Iris pigment epithelial cell (primary cell): ENCODE data around the gene RIPPLY1.

ENCODE experiments used
- DNase-seq: peaks from one replicate; pipeline ENCODE4 v3.0.0-alpha.2; 2011; ENCODE audit warnings: low read depth

Gene RIPPLY1

DNA sequence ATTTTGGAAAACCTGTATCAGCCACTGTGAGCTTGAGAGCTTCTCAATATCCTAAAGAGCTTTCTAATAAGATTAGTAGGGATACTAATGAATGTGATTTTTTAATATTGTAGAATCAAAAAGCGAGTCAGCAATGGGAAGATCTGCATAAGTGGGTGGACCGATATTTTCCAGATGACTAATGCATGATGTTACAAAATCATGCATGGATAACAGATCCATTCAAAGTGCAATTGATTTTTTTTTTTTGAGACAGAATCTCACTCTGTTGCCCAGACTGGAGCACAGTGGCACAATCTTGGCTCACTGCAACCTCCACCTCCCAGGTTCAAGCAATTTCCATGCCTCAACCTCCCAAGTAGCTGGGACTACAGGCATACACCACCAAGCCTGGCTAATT lies 9.7 kb upstream of the RIPPLY1 start:
- DNase-seq, result peak; percentile 56

DNA sequence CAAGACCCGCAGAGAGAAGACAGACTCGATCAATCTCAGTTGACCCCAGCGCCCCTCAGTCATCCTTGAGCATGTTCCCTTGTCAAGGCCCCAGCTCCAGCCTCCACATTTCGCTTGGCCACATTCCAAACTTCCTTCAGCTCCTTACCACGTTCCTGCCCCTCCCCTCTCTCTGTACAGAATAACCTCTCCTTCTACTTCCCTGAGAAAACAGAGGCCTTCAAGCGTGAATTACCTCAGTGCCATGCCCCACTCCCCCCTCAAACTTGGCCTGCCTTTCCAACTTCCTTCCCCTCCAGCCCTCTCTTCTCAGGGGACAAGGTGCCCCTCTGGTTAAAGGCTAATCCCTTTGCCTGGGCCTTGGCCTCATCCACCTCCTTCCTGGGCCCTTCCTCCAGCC lies 3.2 kb upstream of the RIPPLY1 start:
- no peak for DNase-seq

DNA sequence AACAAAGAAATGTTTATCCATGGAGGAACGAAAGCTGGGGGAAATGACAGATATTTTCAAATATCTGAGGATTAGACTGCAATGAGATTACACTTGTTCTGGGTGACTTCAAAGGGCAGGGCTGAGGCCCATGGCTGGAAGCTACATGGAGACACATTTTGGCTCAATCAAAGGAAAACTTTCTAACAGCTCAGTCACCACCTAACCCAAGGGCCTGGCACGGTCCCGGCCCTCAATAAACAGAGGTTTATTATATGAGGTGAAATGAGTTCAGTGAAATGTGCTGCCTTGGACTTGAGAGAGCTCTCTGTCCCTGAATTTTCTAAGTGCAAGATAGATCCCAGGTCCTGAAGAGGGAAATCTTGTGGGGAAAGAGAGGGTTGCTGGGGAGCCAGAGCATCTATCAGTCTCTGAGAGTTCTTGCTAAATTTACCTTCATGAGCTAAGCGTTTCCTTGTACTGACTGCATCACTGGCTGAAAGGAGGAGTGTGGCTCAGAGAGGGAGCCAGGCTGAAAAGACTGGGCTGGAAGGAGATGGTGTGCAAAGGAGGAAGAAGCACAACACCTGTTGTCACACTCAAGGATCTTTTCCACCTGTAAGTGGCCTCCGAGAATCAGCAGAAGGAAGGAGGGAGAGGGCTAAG lies 2.0 kb upstream of the RIPPLY1 start:
- DNase-seq, result no peak

DNA sequence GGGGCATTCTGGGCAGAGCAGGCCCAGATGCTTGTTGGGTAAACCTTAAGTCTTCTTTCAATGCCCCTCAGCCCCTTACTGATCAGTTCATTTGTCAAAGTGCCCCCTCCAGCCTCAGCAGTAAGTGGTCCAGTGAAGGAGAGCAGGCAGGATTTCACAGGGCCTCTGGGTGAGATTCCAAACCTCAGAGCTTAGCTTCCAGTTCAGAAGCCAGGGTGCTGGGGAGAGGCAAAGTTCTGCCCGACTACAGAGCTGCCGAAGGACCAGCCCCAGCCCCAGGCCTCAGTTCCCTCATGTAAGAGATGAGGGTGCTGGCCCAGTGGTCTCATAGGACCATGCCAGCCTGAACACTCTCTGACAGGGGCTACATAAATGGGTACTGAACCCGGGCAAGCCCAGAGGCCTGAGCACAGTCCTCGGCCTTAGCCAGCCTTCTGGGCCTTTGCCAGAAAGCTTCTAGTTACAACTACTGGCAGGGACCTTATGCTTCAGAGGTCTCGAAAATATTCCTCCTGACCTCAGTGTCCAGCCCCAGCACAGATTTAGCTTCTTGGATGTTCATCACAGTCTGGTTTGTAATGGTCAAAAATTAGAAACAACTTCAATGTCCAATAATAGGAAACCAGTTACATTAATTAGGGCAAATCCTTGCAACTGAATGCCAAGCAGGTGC lies 851 bp upstream of the RIPPLY1 start:
- DNase-seq, result no peak

DNA sequence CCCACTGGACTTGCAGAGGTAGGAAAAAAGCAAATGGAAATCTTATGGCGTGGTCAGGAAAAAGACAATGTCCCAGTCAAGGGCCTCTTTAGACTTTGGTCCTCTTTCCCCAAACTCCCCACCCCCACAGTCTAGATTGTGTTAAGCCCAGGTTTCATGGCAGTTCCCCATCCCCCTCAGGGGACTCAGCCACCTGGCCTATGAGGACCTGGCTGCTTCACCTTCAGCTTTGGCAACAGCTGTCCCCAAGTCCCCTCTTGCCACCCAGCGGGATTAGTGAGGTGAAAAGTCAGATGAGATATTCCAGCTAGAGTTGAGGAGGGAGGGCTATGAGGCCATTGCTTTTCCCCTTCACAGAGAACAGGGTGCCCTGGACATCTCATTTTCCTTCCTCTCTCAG lies 457 bp downstream of the RIPPLY1 start:
- DNase-seq, result no peak

DNA sequence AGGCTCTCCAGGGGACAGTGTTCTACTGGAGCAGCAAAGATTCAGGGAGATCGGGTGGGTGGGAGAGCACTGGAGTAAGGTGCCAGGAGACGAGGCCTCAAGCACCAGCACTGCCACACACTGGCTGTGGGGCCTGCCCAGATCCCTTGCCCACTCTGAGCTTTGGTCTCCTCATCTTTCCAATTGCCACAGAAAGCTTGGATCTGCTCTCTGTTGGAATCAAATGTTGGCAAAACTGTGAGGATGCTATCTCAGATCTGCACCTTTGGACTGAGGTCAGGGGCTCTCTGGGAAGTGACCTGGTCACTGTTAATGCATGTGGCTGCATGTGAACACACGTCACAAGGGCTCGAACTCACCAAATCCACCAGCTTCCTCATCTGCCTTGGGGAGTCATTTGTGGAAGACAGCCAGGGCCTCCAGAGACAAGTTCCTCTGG lies 1.3 kb downstream of the RIPPLY1 start:
- no peak for DNase-seq

DNA sequence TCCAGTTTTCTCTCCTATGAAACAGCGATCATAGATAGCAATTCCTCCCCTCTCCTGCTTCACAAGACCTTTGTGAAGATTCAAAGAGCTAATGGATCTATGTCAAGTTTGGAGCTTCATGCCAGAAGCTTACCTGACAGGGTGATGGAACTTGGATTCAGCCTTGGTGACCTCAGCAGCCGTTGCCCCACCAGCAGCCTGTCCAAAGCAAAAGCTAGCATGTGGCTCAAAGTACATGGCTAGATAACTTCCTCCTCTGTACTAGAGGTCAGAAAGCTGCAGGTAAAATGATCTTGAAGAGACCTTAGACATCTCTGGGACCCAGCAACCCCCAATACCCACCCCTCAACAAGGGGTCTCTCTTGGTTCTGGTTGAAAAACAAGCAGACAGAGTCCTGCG lies 1.8 kb downstream of the RIPPLY1 start:
- no peak for DNase-seq

DNA sequence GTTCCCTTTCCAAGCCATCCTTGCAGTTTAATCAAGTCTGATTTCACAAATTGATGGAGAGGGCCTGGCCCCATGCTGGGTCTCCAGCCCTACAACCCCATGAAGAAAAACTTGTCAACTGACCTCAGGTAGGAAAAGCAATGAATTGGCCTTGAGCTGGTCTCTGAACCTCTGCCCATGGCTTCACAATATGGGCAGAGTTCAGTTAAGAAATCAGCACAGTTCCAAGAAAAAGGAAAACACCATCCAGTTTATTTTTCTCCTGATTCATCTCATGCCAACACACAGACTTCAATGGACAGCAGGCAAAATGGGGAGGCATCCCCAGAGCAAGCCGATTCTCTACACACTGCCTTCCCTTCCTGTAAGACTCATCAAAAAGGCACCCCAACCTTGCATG lies 3.3 kb downstream of the RIPPLY1 start:
- no peak for DNase-seq

DNA sequence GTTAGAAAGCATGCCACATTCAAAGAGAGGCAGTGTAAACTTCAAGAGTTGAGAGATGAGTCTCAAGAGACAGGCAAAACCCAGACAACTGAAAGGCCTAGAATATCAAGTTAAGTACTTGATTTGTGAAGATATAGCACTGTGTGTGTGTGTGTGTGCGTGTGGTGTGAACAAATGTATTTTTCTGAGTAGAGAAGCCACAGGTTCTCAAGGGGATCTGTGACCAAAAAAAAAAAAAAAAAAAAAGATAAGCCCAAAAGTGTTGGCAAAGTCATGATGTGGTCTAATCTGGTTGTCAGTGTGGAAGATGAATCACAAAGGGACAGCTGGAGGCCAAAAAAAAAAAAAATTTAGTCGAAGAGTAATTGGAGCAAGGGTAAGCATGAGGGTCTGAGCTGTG lies 3.9 kb downstream of the RIPPLY1 start:
- peak; percentile 14 for DNase-seq

DNA sequence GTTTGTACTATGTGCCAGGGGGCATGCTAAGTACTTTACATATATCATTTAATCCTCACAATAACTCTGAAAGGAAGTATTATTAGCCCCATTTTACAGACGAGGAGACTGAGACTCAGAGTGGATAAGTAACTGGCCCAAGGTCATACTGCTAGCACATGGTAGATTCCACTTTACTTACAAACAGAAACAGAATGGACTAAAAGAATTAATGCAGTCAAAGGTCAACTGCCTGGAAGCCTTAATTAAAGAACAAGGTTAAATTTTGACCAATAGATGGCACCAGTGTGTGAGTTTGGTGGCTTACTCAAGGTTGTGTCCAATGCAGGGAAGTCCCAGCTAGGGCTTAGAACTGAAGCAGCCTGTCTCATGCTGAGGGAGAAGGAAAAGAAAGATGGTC lies 4.7 kb downstream of the RIPPLY1 start:
- peak; percentile 63 for DNase-seq

DNA sequence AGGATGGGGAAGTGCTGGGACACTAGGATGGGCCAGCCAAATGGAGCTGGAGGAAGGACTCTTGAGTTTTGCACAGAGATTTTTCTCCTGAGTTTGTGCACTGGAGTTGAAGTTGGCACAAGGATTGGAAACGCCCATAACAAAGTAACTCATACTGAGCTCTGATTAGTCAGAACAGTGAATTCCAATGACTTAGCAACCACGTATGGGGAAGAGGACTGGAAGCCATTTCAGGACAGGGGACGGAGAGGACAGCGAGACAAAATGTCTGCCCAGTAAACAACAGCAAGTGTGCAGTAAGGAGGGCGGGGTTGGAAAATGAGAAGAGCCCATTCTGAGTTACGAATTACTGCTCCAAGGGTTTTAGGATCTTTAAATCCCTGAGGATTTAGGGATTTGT lies 5.9 kb downstream of the RIPPLY1 start:
- DNase-seq, result peak; percentile 70

DNA sequence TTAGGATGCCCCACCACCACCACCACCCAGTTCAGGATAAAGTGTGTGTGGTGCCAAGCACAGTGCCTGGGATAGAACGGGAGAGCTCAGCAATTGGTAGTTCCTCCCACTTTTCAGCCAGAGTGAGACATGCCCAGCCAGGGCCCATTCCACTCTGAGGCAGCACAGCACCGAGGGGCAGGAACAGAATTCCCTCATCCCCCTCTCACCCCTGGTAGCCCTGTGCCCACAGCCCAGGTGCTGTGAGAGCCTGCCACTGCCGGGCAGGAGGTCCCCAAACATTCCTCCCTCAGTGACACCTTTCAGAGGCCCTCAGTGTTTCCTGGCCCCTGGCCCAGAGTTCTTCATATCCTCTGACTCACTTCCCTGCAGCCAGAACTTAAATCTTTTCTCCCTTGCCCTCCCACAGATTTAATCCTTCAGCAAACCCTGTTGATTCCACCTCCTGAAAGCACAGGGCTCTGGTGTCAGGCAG lies 8.1 kb downstream of the RIPPLY1 start:
- DNase-seq, result peak; percentile 80

DNA sequence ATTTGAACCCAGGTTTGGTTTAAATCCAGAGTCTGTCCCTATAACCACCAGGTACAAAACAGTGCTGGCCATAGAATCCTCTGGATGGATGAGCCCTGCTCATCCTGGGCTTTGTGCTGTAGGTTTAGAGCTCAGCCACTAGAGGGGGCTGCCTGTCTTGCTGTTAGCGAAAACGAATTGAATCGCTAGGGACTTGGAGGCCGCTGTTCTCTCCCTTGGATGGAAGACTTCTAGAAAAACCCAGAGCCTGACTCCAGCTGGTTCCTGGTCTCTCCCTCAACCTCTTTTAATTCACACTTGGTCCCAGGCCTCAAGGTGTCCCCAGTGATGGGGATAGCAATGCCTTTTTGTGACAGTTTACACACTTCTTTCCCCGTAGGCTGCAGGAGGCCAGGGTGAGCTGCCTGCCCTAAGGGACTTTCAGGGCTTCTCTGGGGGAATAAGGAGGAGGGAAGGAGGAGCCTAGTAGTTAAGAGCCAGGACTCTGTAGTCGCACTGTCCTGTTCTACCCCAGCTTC lies 8.7 kb downstream of the RIPPLY1 start:
- DNase-seq, result peak; percentile 77

DNA sequence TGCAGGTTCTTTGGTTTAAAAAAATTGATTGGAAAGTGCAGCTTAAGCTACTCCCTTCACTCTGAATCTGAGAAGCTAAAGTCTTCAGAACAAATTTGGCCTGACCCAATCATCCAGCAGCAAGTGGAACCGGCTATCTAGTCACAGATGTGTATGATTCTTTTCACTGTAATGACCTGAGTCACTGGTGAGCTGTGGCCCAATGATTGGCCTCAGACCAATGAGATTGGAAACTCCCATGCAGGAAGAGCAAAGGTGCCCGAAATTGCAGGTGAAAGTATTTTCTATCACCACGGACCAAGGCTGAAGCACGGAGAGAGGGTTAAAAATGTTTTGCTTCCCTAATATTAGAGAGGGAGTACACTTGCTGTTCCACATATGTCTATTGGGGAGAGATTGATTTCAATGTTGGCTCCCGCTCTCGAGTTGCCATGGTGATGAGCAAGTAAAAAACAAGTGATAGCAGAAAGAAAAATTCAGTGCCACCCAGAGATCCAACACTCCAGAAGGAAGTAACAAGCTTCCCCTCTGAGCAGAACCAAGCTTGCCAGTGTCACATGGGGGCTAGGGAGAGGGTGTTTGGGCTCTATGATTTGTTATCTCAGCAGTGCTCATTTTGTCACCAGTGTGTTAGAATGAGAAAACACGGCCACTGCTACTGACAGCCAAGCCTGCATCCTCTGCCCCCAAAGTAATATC lies 11.2 kb downstream of the RIPPLY1 start:
- no peak for DNase-seq

DNA sequence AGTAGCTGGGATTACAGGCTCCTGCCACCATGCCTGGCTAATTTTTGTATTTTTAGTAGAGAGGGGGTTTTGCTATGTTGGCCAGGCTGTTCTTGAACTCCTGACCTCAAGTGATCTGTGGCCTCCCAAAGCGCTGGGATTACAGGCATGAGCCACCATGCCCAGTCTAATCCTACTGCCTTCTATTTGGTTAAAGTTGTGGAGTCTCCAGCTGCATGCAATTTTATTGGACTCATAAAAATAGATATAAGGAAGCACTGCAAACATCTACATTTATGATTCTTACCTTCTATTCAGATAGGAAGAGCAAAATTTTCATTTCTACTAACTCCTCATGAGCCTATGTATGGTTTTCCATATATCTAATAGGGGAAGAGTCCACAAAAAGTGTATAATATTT lies 13.7 kb downstream of the RIPPLY1 start:
- no peak for DNase-seq

DNA sequence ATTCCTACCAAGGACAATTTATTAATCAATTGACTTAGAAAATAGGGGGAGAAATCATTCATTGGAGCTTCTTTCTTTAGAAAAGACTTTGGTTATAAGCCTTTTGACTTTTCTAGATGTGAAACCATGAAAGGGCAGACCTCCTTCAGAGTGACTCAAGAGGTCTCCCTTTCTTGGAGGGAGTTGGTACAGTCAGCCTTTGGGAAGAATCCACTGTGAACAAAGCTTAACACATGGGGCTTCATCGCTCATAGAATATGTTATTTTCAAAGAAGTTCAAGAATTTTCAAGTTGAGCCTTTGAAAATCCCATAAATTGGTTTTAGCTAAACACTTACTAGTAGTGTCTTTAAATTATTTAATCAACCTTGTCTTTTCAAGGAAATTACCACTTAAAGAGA lies 28.0 kb downstream of the RIPPLY1 start:
- DNase-seq, result peak; percentile 71

DNA sequence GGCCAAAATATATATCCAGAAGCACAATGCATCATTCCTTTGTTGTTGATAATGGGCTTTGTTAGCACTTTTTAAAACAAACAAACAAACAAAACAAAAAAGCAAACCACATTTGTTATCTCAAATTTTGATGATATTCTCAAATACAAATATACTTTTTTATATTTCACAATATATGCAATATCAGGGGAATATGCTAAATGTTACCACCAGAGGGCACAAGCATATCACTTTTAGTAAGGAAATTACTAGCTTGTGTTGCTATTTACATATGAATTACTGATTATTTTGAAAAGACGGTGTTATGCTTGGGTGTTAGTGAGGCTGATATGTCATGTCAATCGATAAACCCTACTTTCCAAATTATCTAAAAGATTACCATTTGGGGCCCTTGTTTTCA lies 29.1 kb downstream of the RIPPLY1 start:
- DNase-seq, result peak; percentile 37

DNA sequence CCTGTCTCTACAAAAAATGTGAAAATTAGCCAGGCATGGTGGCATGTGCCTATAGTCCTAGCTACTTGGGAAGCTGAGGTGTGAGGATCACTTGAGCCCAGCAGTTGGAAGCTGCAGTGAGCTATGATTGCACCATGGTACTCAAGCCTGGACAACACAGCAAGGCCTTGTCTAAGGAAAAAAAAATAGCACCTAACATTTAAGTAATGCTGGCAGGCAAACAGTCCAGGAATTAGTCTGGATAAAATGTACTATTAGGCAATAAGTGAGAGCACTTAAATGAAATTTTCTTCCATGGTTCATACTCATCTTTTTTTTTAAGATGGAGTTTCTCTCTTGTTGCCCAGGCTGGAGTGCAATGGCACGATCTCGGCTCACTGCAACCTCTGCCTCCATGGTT lies 30.3 kb downstream of the RIPPLY1 start:
- peak; percentile 55 for DNase-seq

DNA sequence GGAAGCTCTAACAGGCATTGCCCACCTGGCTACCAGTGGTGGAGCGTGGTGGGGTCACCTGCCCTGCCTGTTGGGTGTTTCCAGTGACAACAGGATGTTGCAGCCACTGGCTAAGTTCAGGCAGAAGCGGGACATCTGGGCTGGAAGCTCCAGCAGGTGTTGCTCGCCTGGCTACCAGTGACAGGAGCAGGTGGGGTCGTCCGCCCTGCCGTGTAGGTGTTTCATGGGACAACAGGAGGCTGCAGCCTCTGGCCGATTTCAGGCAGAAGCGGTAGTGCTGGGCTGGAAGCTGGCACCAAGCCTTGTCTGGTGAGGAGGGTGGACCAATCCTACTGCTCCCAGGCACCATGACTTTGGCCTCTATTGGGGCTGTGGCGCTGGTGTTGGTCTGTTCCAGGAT lies 39.4 kb downstream of the RIPPLY1 start:
- DNase-seq, result no peak

DNA sequence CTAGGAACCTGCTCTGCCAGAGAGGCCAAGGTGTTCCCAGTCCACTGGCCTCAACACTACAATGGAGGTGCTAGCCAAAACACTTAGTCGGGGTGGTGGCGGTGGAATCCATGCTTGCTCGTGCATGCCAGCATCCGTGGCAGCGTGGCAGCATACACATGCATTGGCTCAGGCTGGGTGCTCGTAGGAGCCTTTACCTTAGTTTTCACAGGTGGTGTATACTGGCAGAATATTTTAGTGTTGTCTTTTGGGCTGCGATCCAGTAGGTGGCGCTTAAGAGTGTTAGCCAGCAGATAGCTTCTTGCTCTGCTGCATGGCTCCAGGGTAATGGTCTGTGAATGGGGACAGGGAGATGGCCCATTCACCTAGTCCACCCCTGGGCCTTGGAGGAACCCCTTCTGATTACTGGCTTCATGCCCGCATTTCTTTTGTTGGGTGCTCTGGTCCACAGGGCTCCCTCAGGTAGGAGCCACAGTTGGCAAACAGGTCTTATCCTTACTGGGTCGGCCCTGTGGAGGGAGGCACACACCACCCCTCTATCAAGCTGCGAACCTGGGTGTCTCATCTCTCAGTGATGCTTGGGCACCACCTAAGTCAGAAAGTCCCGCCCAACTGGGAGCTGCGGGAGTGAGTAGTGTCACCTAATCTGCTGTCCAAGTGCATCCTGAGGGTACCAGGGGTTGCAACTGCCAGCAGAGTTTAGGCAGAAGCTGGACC lies 40.0 kb downstream of the RIPPLY1 start:
- DNase-seq, result peak; percentile 17
